ENCODE data around the gene OR2T35. TPM values are rescaled to one million over a fixed set of nuclear protein-coding genes. Genes with fewer than 3 reads are reported as not detected.
"Not testable (repeated sequence)": the region's sequence is repeated elsewhere in the genome, so short reads cannot be mapped to it uniquely, and the experiment has no call there.

OR2T35 gene, protein sequence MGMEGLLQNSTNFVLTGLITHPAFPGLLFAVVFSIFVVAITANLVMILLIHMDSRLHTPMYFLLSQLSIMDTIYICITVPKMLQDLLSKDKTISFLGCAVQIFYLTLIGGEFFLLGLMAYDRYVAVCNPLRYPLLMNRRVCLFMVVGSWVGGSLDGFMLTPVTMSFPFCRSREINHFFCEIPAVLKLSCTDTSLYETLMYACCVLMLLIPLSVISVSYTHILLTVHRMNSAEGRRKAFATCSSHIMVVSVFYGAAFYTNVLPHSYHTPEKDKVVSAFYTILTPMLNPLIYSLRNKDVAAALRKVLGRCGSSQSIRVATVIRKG
- not detected for polyA plus RNA-seq

DNA sequence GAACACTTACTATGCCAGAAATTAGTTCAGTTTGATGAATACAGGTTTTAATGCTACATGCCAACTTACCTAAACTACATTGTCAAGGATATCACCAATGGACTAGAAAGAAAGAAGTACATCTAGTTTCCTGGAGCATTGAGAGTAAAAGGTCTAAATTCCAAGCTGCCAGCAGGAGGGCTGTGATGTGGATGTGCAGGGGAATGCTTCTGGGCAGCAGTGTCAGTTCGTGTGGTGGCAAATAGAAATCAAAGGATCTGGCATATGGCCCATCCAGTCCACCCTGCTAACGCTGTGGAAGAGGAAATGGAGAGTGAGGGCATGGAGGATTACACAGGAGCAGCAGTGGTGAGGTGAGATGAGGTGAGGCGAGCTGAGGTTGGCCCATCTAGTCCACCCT lies at the start of gene OR2T35:
OR2T35 (minus strand) TSS at position 101 of the 400 bp plus-strand sequence. CDS start 6,020 bp downstream, outside the sequence.
- not testable (repeated sequence) for H3K9me3 ChIP-seq (ENCODE audit: control insufficient read depth in 2 of 2, insufficient read depth in 1 of 2, low read depth in 1 of 2, low read length in 1 of 2); H3K4me3 ChIP-seq (ENCODE audit: low read depth in 1 of 2, low read length in 2 of 2); H3K27ac ChIP-seq (ENCODE audit: low read depth in 2 of 2, low read length in 1 of 2); H3K36me3 ChIP-seq (ENCODE audit: control insufficient read depth in 2 of 2, insufficient read depth in 2 of 2, low read length in 1 of 2); H3K4me1 ChIP-seq (ENCODE audit: control insufficient read depth in 2 of 2, insufficient read depth in 2 of 2, low read length in 1 of 2); H3K27me3 ChIP-seq (ENCODE audit: control insufficient read depth in 1 of 2, insufficient read depth in 2 of 2, low read length in 2 of 2)
- WGBS, 2 donors: 57 to 100% methylated on average over 1 to 2 of the region's 3 CpGs

DNA sequence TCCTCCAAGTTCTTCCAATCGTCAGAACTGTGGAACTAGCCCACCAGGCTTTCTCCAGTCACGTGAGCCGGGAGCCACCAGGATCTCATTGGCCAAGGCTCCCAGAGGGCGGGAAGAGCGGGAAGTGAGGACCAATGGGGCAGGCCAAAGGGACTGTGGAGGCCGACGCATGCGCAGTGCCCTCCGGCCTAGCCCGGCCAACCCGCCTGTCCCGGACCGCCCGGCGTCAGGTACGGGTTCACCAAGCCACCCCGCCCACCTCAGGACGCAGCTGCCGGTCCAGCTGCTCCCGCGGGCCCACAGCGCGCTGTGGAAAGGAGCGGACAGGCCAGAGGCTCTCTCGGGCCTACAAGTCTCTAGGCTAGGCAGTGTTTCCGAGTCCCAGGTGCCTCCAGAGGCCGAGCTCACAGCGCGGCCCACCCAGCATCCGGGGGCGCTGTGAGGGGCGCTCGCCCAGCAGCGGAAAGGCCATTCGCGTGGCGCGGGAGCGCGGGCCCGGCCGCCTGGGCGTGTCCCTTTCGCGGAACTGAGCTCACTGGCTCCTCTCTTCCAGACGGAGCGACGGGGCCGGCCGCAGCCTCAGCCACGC lies 46.6 kb upstream of the OR2T35 start:
- H3K27ac ChIP-seq (ENCODE audit: low read depth in 2 of 2, low read length in 1 of 2): no peak overlapping the region
- WGBS, 2 donors: 79 to 80% methylated on average over 49 to 51 of the region's 51 CpGs
- H3K4me3 ChIP-seq (ENCODE audit: low read depth in 1 of 2, low read length in 2 of 2): no peak overlapping the region
- no peaks in the 10 kb centered on the region for H3K36me3 ChIP-seq (ENCODE audit: control insufficient read depth in 2 of 2, insufficient read depth in 2 of 2, low read length in 1 of 2)
- peaks cover 0 to 4% of the 10 kb centered on the region in 2 donors for H3K9me3 ChIP-seq (ENCODE audit: control insufficient read depth in 2 of 2, insufficient read depth in 1 of 2, low read depth in 1 of 2, low read length in 1 of 2)
- no peaks in the 10 kb centered on the region for H3K27me3 ChIP-seq (ENCODE audit: control insufficient read depth in 1 of 2, insufficient read depth in 2 of 2, low read length in 2 of 2)
- no peaks in the 10 kb centered on the region for H3K4me1 ChIP-seq (ENCODE audit: control insufficient read depth in 2 of 2, insufficient read depth in 2 of 2, low read length in 1 of 2)

DNA sequence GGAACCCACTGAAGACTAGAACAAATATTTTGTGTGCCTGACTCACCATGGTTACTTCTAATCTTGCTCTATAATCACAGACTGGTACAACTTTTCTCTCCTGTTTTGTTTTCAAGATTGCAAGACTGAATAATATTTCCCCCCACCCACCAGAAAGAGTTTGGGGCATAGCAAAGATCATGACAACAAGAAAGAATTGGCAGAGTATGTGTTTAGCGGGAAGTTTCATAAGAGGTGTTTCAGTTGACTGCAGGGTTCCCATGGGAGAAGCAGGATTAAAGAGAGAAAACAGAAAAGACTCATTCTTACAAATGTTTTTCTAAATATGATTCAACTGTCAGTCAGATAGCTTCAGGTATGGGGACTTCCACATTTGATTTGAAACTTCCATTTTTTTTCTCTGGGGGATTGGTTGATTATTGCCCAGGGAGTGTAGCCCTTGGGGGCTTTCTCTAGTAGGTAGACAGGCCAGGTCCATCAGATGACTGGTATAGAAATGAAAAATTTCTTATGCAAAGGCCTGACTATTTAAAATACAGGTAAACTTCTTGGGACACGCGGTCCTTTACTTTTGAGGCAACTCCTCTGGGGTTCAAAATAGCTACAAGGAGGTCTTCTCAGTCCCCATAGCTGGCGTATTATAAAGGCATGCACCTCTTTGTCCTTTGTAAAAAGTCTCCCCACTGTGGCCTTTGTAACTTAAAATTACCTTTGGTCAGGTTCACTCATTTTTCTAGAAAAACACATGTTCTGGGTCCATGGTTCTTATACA lies 43.6 kb upstream of the OR2T35 start:
- Histone ChIP-seq H3K9me3 (ENCODE audit: control insufficient read depth in 2 of 2, insufficient read depth in 1 of 2, low read depth in 1 of 2, low read length in 1 of 2) (peaks cover 0 to 4% of the 10 kb centered on the region in 2 donors), H3K27ac (ENCODE audit: low read depth in 2 of 2, low read length in 1 of 2) (no peak overlapping the region), H3K4me3 (ENCODE audit: low read depth in 1 of 2, low read length in 2 of 2) (no peak overlapping the region), H3K4me1 (ENCODE audit: control insufficient read depth in 2 of 2, insufficient read depth in 2 of 2, low read length in 1 of 2) (no peaks in the 10 kb centered on the region), H3K36me3 (ENCODE audit: control insufficient read depth in 2 of 2, insufficient read depth in 2 of 2, low read length in 1 of 2) (no peaks in the 10 kb centered on the region), H3K27me3 (ENCODE audit: control insufficient read depth in 1 of 2, insufficient read depth in 2 of 2, low read length in 2 of 2) (no peaks in the 10 kb centered on the region)
- whole genome bisulfite sequencing, 2 donors: 89% methylated on average over 4 of the region's 4 CpGs

DNA sequence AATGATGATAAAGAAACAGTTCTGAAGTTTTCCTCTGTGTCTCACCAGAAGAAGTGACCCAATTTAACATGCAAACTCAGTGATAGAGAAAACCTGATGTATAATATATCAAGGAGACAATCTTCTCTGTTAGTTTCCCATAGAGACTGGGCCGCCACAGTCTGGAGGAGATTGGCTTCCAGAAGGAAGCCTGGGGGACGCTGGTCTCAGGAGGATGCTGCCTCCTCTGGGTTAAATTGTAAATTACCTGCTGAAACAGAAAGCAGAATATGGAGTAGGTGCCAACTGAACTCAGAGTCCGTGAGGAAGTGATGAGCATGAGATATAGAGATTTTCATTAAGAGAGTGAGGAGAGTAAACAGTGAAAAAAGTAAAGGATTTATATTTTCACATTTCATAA lies 41.7 kb upstream of the OR2T35 start:
- Histone ChIP-seq H3K4me3 (ENCODE audit: low read depth in 1 of 2, low read length in 2 of 2) (no peak overlapping the region), H3K4me1 (ENCODE audit: control insufficient read depth in 2 of 2, insufficient read depth in 2 of 2, low read length in 1 of 2) (no peaks in the 10 kb centered on the region), H3K9me3 (ENCODE audit: control insufficient read depth in 2 of 2, insufficient read depth in 1 of 2, low read depth in 1 of 2, low read length in 1 of 2) (peaks cover 0 to 4% of the 10 kb centered on the region in 2 donors), H3K36me3 (ENCODE audit: control insufficient read depth in 2 of 2, insufficient read depth in 2 of 2, low read length in 1 of 2) (no peaks in the 10 kb centered on the region), H3K27ac (ENCODE audit: low read depth in 2 of 2, low read length in 1 of 2) (no peak overlapping the region), H3K27me3 (ENCODE audit: control insufficient read depth in 1 of 2, insufficient read depth in 2 of 2, low read length in 2 of 2) (no peaks in the 10 kb centered on the region)
- WGBS, 2 donors: 35 to 39% methylated on average over 3 of the region's 3 CpGs

DNA sequence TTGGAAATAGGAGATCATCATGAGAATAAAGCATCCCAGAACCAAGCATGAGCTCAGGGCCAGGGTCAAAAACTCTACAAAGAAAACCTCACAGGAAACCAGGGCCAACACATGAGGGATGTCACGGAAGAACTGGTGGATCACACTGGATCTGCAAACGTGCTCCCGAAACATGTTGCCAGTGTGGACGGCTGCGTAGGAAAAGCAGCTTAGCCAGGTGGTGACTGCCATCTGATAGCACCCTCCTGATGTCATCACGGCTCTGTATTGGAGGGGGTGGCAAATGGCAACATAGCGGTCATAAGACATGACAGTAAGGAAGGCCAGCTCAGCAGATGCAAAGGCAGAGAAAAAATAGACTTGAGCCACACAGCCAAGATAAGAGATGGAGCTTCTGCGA lies 36.6 kb upstream of the OR2T35 start:
- H3K27me3 ChIP-seq (ENCODE audit: control insufficient read depth in 1 of 2, insufficient read depth in 2 of 2, low read length in 2 of 2): no peaks in the 10 kb centered on the region
- H3K36me3 ChIP-seq (ENCODE audit: control insufficient read depth in 2 of 2, insufficient read depth in 2 of 2, low read length in 1 of 2): no peaks in the 10 kb centered on the region
- 83 to 91% methylated on average over 8 of the region's 8 CpGs for WGBS, 2 donors
- no peak overlapping the region for H3K4me3 ChIP-seq (ENCODE audit: low read depth in 1 of 2, low read length in 2 of 2)
- no peak overlapping the region for H3K27ac ChIP-seq (ENCODE audit: low read depth in 2 of 2, low read length in 1 of 2)
- H3K4me1 ChIP-seq (ENCODE audit: control insufficient read depth in 2 of 2, insufficient read depth in 2 of 2, low read length in 1 of 2): no peaks in the 10 kb centered on the region
- H3K9me3 ChIP-seq (ENCODE audit: control insufficient read depth in 2 of 2, insufficient read depth in 1 of 2, low read depth in 1 of 2, low read length in 1 of 2): no peaks in the 10 kb centered on the region

DNA sequence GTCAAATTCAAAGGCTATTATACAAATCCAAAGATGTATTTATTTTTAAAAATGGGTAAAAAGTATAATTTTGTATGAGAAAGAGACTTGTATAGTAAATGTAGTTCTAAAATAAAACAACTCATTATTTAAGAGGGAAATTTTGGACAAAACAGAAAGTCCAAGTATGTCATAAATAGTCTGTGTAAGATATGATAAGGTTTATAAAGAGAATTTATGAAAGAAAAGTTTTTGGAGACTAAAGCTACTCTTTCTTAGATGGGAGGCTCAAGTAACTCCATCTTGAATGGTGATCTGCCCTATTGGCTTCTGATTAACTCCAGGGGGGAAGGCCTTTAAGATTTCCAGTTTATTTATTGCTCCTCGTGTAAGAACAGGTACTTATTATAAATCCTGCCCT lies 24.9 kb upstream of the OR2T35 start:
- Histone ChIP-seq H3K9me3 (ENCODE audit: control insufficient read depth in 2 of 2, insufficient read depth in 1 of 2, low read depth in 1 of 2, low read length in 1 of 2) (peaks cover 6 to 7% of the 10 kb centered on the region in 2 donors), H3K36me3 (ENCODE audit: control insufficient read depth in 2 of 2, insufficient read depth in 2 of 2, low read length in 1 of 2) (no peaks in the 10 kb centered on the region), H3K27ac (ENCODE audit: low read depth in 2 of 2, low read length in 1 of 2) (no peak overlapping the region), H3K4me1 (ENCODE audit: control insufficient read depth in 2 of 2, insufficient read depth in 2 of 2, low read length in 1 of 2) (no peaks in the 10 kb centered on the region), H3K27me3 (ENCODE audit: control insufficient read depth in 1 of 2, insufficient read depth in 2 of 2, low read length in 2 of 2) (no peaks in the 10 kb centered on the region), H3K4me3 (ENCODE audit: low read depth in 1 of 2, low read length in 2 of 2) (no peak overlapping the region)
- 46 to 57% methylated on average over 1 of the region's 1 CpG for WGBS, 2 donors

DNA sequence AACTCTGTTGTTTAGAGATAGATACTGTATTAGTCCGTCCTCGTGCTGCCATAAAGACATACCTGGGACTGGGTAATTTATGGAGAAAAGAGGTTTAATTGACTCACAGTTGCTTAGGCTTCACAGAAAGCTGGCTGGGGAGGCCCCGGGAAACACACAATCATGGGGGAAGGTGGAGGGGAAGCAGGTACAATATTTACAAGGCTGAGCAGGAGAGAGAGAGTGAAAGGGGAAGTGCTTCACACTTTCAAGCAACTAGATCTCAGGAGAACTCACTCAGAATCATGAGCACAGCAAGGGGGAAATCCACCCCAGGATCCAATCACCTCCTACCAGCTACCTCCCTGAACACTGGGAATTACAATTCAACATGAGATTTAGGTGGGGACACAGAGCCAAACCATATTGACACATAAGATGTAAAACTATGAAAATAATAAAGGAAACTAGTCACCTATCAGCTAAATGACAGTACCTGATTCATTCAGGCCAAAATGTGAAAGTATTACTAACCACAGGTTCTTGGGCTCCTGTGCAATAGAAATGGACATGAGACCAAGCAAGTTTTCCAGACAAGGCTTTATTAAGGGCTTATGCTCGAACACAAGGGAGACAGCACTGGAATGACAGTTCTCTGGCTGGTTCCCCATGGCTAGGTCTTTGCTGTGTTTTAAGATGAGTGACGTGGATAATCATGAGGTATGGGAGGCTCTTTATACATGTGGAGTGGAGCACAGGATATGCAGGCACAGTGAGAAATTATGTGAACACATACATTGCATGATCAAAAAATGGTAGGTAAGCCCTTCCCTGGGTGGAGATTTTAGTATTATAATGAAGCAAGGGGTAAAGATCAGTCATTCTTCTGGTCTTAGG lies 18.6 kb upstream of the OR2T35 start:
- H3K4me3 ChIP-seq (ENCODE audit: low read depth in 1 of 2, low read length in 2 of 2); H3K27ac ChIP-seq (ENCODE audit: low read depth in 2 of 2, low read length in 1 of 2); H3K9me3 ChIP-seq (ENCODE audit: control insufficient read depth in 2 of 2, insufficient read depth in 1 of 2, low read depth in 1 of 2, low read length in 1 of 2); H3K4me1 ChIP-seq (ENCODE audit: control insufficient read depth in 2 of 2, insufficient read depth in 2 of 2, low read length in 1 of 2); H3K27me3 ChIP-seq (ENCODE audit: control insufficient read depth in 1 of 2, insufficient read depth in 2 of 2, low read length in 2 of 2); H3K36me3 ChIP-seq (ENCODE audit: control insufficient read depth in 2 of 2, insufficient read depth in 2 of 2, low read length in 1 of 2): not testable (repeated sequence)
- 59 to 69% methylated on average over 5 of the region's 5 CpGs for WGBS, 2 donors

DNA sequence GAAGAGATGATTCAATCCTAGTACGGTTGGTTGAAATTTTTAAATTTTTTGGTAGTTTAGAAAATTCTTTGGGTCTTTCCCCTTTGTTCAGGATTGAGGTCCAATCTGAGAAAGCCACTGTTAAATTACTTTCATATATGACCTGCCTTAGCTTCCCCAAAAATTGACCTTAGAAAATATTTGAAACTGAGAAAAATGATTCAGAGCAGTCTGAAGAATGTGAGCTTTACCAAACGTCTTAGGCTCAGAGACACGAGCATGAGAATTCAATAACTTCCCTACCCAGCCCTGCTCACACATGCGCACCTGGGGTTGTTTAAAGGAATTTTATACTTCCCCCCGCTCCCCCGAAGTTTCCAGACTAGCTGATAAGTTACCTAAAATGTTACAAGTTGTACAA lies 11.7 kb upstream of the OR2T35 start:
- not testable (repeated sequence) for H3K36me3 ChIP-seq (ENCODE audit: control insufficient read depth in 2 of 2, insufficient read depth in 2 of 2, low read length in 1 of 2); H3K27ac ChIP-seq (ENCODE audit: low read depth in 2 of 2, low read length in 1 of 2); H3K27me3 ChIP-seq (ENCODE audit: control insufficient read depth in 1 of 2, insufficient read depth in 2 of 2, low read length in 2 of 2); H3K4me3 ChIP-seq (ENCODE audit: low read depth in 1 of 2, low read length in 2 of 2); H3K9me3 ChIP-seq (ENCODE audit: control insufficient read depth in 2 of 2, insufficient read depth in 1 of 2, low read depth in 1 of 2, low read length in 1 of 2); H3K4me1 ChIP-seq (ENCODE audit: control insufficient read depth in 2 of 2, insufficient read depth in 2 of 2, low read length in 1 of 2)
- WGBS, 2 donors: 79 to 87% methylated on average over 3 to 4 of the region's 6 CpGs

DNA sequence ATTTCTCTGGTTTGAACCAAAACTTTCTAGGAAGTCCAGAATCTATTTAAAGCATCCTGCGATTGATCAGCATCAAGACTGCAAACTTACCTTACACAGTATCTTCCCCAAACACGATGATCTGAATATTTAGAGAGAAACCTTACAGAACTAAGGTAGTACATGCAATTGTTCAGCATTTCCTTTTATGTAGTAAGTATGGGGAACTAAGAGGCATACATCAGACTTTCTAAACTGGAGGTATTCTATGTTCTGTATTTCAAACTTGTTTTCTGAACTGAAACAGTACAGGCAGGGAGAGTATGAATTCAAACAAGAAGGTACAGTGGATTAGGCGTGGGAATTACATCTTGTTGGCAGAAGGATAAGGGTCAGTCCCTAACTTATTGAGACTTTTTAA lies 10.3 kb upstream of the OR2T35 start, which contains the start of gene OR2T27:
OR2T27 (minus strand) TSS at position 175 of the 400 bp plus-strand sequence. CDS start 4,644 bp downstream, outside the sequence.
- WGBS, 2 donors: no CpG with 5 or more reads among the region's 3 CpGs
- not testable (repeated sequence) for H3K9me3 ChIP-seq (ENCODE audit: control insufficient read depth in 2 of 2, insufficient read depth in 1 of 2, low read depth in 1 of 2, low read length in 1 of 2); H3K4me1 ChIP-seq (ENCODE audit: control insufficient read depth in 2 of 2, insufficient read depth in 2 of 2, low read length in 1 of 2); H3K36me3 ChIP-seq (ENCODE audit: control insufficient read depth in 2 of 2, insufficient read depth in 2 of 2, low read length in 1 of 2); H3K27me3 ChIP-seq (ENCODE audit: control insufficient read depth in 1 of 2, insufficient read depth in 2 of 2, low read length in 2 of 2); H3K4me3 ChIP-seq (ENCODE audit: low read depth in 1 of 2, low read length in 2 of 2); H3K27ac ChIP-seq (ENCODE audit: low read depth in 2 of 2, low read length in 1 of 2)
